HCT116 (cell line): ENCODE data around the gene ADARB1. TPM values are rescaled to one million over a fixed set of nuclear protein-coding genes. Genes with fewer than 3 reads are reported as not detected.

ENCODE experiments used
- ATAC-seq: fragments of 200-7000 bp; cut with Tn5 transposase; 2 replicates; pipeline ENCODE4 v1.9.1; 2020; ENCODE audit warnings: mild to moderate bottlenecking, moderate library complexity
- BruUV-seq: library from RNA; stranded (reverse); fragments of 400-500 nt; replicated peaks from 2 replicates; lab custom pipeline; 2021; lab: Mats Ljungman, UMichigan
- CTCF ChIA-PET: fragments of 300-600 bp; sonication (Branson Sonifier 250); formaldehyde crosslinking; loops from one replicate; lab custom pipeline; 2021; ENCODE audit warnings: antibody characterized with exemption; lab: Charles Lee
- POLR2A ChIA-PET: fragments of 300-600, 350-600 bp; sonication (Branson Sonifier 250); formaldehyde crosslinking; loops from one replicate; lab custom pipeline; 2021; ENCODE audit warnings: antibody characterized with exemption; lab: Charles Lee
- RAD21 ChIA-PET, 2 experiments: fragments of 300-600 bp; sonication (Branson Sonifier 250); formaldehyde crosslinking; loops; one replicate each; lab custom pipeline; 2023; ENCODE audit warnings: low total read pairs in 2 of 2; ENCODE audit not compliant: uncharacterized antibody in 2 of 2, unreplicated experiment in 2 of 2, low non-redundant PET in 1 of 2; lab: Charles Lee
- DNase-seq: peaks from one replicate; pipeline ENCODE4 v3.0.0-alpha.2; 2010; ENCODE audit warnings: low read depth, low spot score
- H2AFZ ChIP-seq: fragments of 200-600 bp; shearing (Covaris generic), sonication (generic); 2 replicates; pipeline ENCODE4 v1.6.1; 2017; ENCODE audit warnings: low read depth, mixed run types, mixed read lengths, antibody characterized with exemption, low read length; ENCODE audit not compliant: poor library complexity, severe bottlenecking
- H3K27ac ChIP-seq: 2 replicates; pipeline ENCODE4 v1.5.1; 2012; ENCODE audit warnings: low read depth, low read length
- H3K27me3 ChIP-seq: fragments of 200-600 bp; sonication (generic); 2 replicates; pipeline ENCODE4 v1.6.1; 2016; ENCODE audit warnings: mixed run types, low read length, mixed read lengths; ENCODE audit not compliant: insufficient read depth
- H3K36me3 ChIP-seq, 2 experiments: fragments of 200-500 bp in 1 of 2; fragments of 200-600 bp in 1 of 2; sonication (Bioruptor generic) in 1 of 2; sonication (generic) in 1 of 2; 2 replicates each; pipeline versions ENCODE4 v1.5.1 to v1.6.1; 2014 to 2016; ENCODE audit warnings: low read length in 2 of 2, inconsistent platforms in 1 of 2, mixed read lengths in 1 of 2, mixed run types in 1 of 2; ENCODE audit not compliant: insufficient read depth in 2 of 2, control insufficient read depth in 1 of 2
- H3K4me1 ChIP-seq, 2 experiments: fragments of 200-600 bp in 1 of 2; sonication (generic) in 1 of 2; 2 replicates each; pipeline versions ENCODE4 v1.5.1 to v1.6.1; 2012 to 2017; ENCODE audit warnings: low read length in 2 of 2, inconsistent platforms in 1 of 2, mild to moderate bottlenecking in 1 of 2, mixed read lengths in 1 of 2, mixed run types in 1 of 2, moderate library complexity in 1 of 2; ENCODE audit not compliant: insufficient read depth in 2 of 2, control insufficient read depth in 1 of 2
- H3K4me2 ChIP-seq: fragments of 200-600 bp; sonication (generic); 2 replicates; pipeline ENCODE4 v1.6.1; 2017; ENCODE audit warnings: mixed run types, low read length, mixed read lengths
- H3K4me3 ChIP-seq, 2 experiments: fragments of 200-600 bp in 1 of 2; sonication (generic) in 1 of 2; replicated peaks in 1 of 2; 2 replicates each; pipeline ENCODE4 v1.5.1; 2011 to 2016; ENCODE audit warnings: low read length in 2 of 2, control low read depth in 1 of 2, low read depth in 1 of 2, mild to moderate bottlenecking in 1 of 2, mixed read lengths in 1 of 2, mixed run types in 1 of 2
- H3K79me2 ChIP-seq: fragments of 200-600 bp; sonication (generic); 2 replicates; pipeline ENCODE4 v1.6.1; 2017; ENCODE audit warnings: mild to moderate bottlenecking, mixed run types, low read length, moderate library complexity, mixed read lengths; ENCODE audit not compliant: insufficient read depth
- H3K9ac ChIP-seq: fragments of 200-600 bp; sonication (generic); 2 replicates; pipeline ENCODE4 v1.6.1; 2016; ENCODE audit warnings: low read length, mixed read lengths
- H3K9me2 ChIP-seq: fragments of 200-600 bp; sonication (generic), shearing (Covaris generic); 2 replicates; pipeline ENCODE4 v1.6.1; 2017; ENCODE audit warnings: mixed run types, mild to moderate bottlenecking, moderate library complexity; ENCODE audit not compliant: insufficient read depth
- H3K9me3 ChIP-seq, 2 experiments: fragments of 200-500 bp in 1 of 2; fragments of 200-600 bp in 1 of 2; sonication (Bioruptor generic) in 1 of 2; sonication (generic) in 1 of 2; 2 replicates each; pipeline ENCODE4 v1.6.1; 2014 to 2017; ENCODE audit warnings: low read length in 2 of 2, mixed read lengths in 2 of 2, inconsistent platforms in 1 of 2, low read depth in 1 of 2, mild to moderate bottlenecking in 1 of 2, mixed run types in 1 of 2, moderate library complexity in 1 of 2; ENCODE audit not compliant: control insufficient read depth in 1 of 2, insufficient read depth in 1 of 2
- H4K20me1 ChIP-seq: fragments of 200-600 bp; sonication (generic), shearing (Covaris generic); 2 replicates; pipeline ENCODE4 v1.6.1; 2017; ENCODE audit warnings: mixed run types, mild to moderate bottlenecking, moderate library complexity; ENCODE audit not compliant: insufficient read depth
- ATF3 ChIP-seq: IDR thresholded peaks from 2 replicates; pipeline ENCODE4 v1.6.1; 2012
- CBX3 ChIP-seq: IDR thresholded peaks from 2 replicates; pipeline ENCODE4 v1.6.1; 2012; ENCODE audit warnings: low read depth
- EGR1 ChIP-seq: IDR thresholded peaks from 2 replicates; pipeline ENCODE4 v1.6.1; 2012; ENCODE audit warnings: low read depth
- EZH2 ChIP-seq: fragments of 200-600 bp; sonication (generic); IDR thresholded peaks from 2 replicates; pipeline ENCODE4 v1.6.1; 2017; ENCODE audit warnings: antibody characterized with exemption, mixed run types
- EZH2phosphoT487 ChIP-seq: fragments of 200-600 bp; IDR thresholded peaks from 2 replicates; pipeline ENCODE4 v1.6.1; 2018; ENCODE audit warnings: antibody characterized with exemption, borderline replicate concordance
- JUND ChIP-seq: IDR thresholded peaks from 2 replicates; pipeline ENCODE4 v1.6.1; 2012
- POLR2A ChIP-seq: IDR thresholded peaks from 2 replicates; pipeline ENCODE4 v1.7.0; 2011; ENCODE audit warnings: borderline replicate concordance; ENCODE audit not compliant: insufficient read depth, insufficient read length; ENCODE audit errors: extremely low read depth
- RAD21 ChIP-seq: IDR thresholded peaks from 2 replicates; pipeline ENCODE4 v1.6.1; 2012; ENCODE audit warnings: low read depth, mild to moderate bottlenecking
- SIN3A ChIP-seq: IDR thresholded peaks from 2 replicates; pipeline ENCODE4 v1.6.1; 2012; ENCODE audit warnings: low read depth
- SP1 ChIP-seq: IDR thresholded peaks from 2 replicates; pipeline ENCODE4 v1.6.1; 2012; ENCODE audit warnings: low read depth
- SRF ChIP-seq: IDR thresholded peaks from 2 replicates; pipeline ENCODE4 v1.6.1; 2012; ENCODE audit warnings: low read depth
- YY1 ChIP-seq: IDR thresholded peaks from 2 replicates; pipeline ENCODE4 v1.6.1; 2011; ENCODE audit warnings: low read length, low read depth, moderate library complexity, mild to moderate bottlenecking; ENCODE audit not compliant: insufficient replicate concordance; ENCODE audit errors: extremely low read depth
- ZFX ChIP-seq: fragments of 450-650 bp; IDR thresholded peaks from 2 replicates; pipeline ENCODE4 v1.6.1; 2017
- ZNF274 ChIP-seq: fragments of 200-500 bp; sonication (Bioruptor generic); IDR thresholded peaks from 2 replicates; pipeline ENCODE4 v1.6.1; 2014; ENCODE audit warnings: mild to moderate bottlenecking, low read depth, low read length, inconsistent platforms
- intact Hi-C: fragments of 100-400 bp; cut with micrococcal nuclease; formaldehyde crosslinking; loops from 2 replicates; pipeline ENCODE4 v1.10.0; 2022
- total RNA-seq: library from RNA; stranded (reverse); gene quantifications from one replicate; pipeline ENCODE4 v1.2.1, GENCODE V29; 2021; ENCODE audit not compliant: unreplicated experiment

Gene ADARB1
- total RNA-seq, 1 experiment from 2014 or later: 13.5 TPM

GRCh38 chr21:45048968-45049367, 25.4 kb upstream of the ADARB1 start:
- peaks cover 12 to 14% of the 10 kb centered on the region in 2 experiments; a peak in 2 of 4 replicates for H3K9me3 ChIP-seq
- TF ChIP-seq SIN3A (no peak), EGR1 (no peak), JUND (no peak), EZH2 (no peak), SRF (no peak), CBX3 (no peak), RAD21 (no peak), SP1 (no peak), ATF3 (no peak), EZH2phosphoT487 (no peak), ZNF274 (no peak), YY1 (no peak)
- TF ChIP-seq, all 23 proteins: peak for 0
- ATAC-seq (no peak), DNase-seq (no peak)
- CTCF ChIA-PET: no interaction called here
- no peaks in the 10 kb centered on the region for H3K9me2 ChIP-seq
- no peak overlapping the region for H2AFZ ChIP-seq
- BruUV-seq: no TSS peak
- no peaks in the 10 kb centered on the region for H3K36me3 ChIP-seq
- H3K27me3 ChIP-seq: no peaks in the 10 kb centered on the region
- no peak overlapping the region for H3K9ac ChIP-seq
- no peaks in the 10 kb centered on the region for H3K79me2 ChIP-seq
- intact Hi-C loops: no loop called here
- RAD21 ChIA-PET: no interaction called here
- POLR2A ChIA-PET: no interaction called here
- H3K4me2 ChIP-seq: no peak overlapping the region
- H4K20me1 ChIP-seq: no peaks in the 10 kb centered on the region
- no peak overlapping the region for H3K4me3 ChIP-seq
- no peak overlapping the region for H3K27ac ChIP-seq
- H3K4me1 ChIP-seq: no peaks in the 10 kb centered on the region

- no peak overlapping the region for H3K4me3 ChIP-seq
- no peak overlapping the region for H3K27ac ChIP-seq
- POLR2A ChIA-PET: no interaction called here
Observed at GRCh38 chr21:45049714-45050344, 24.6 kb upstream of the ADARB1 start.

More at GRCh38 chr21:45049714-45050344, 24.6 kb upstream of the ADARB1 start:
- BruUV-seq: no TSS peak
- H3K9me2 ChIP-seq: no peaks in the 10 kb centered on the region
- no peak overlapping the region for H2AFZ ChIP-seq
- H3K4me1 ChIP-seq: no peaks in the 10 kb centered on the region
- no peak overlapping the region for H3K4me2 ChIP-seq
- no peak for ATAC-seq
- H3K9me3 ChIP-seq: peaks cover 12 to 14% of the 10 kb centered on the region in 2 experiments; a peak in 2 of 4 replicates
- H3K79me2 ChIP-seq: no peaks in the 10 kb centered on the region
- no peaks in the 10 kb centered on the region for H4K20me1 ChIP-seq
- H3K27me3 ChIP-seq: no peaks in the 10 kb centered on the region
- no peak for TF ChIP-seq ZFX
- no peak for TF ChIP-seq POLR2A
- TF ChIP-seq EZH2: no peak
- no peaks in the 10 kb centered on the region for H3K36me3 ChIP-seq
- intact Hi-C loops: no loop called here
- ChIA-PET CTCF (no interaction called here), RAD21 (interaction anchor here in 1 of 2 experiments (0.7 kb wide), 1 partner anchor 15 kb away, joined by 7 read pairs; no protein-coding TSS in a partner anchor)
- no peak for DNase-seq
- no peak overlapping the region for H3K9ac ChIP-seq
